ENCODE data around the gene CALY. TPM values are rescaled to one million over a fixed set of nuclear protein-coding genes. Genes with fewer than 3 reads are reported as not detected.
"Not testable (repeated sequence)": the region's sequence is repeated elsewhere in the genome, so short reads cannot be mapped to it uniquely, and the experiment has no call there.

The CALY gene
- total RNA-seq, 2 donors from 2014 or later: 0.98 TPM; not detected in 1

GRCh38 chr10:133379801-133380666, 43.3 kb upstream of the CALY start:
- peak overlapping the region in 1 of 2 donors; percentile 65 for H3K27ac ChIP-seq
- no peaks in the 10 kb centered on the region for H3K9me3 ChIP-seq
- no peak for DNase-seq (ENCODE audit: low spot score)
- TF ChIP-seq CTCF (IDR thresholded peaks at IDR 0.05): no peak
- H3K36me3 ChIP-seq: no peaks in the 10 kb centered on the region
- H3K27me3 ChIP-seq: no peaks in the 10 kb centered on the region
- peak overlapping the region; percentile 86 to 92 for H3K4me3 ChIP-seq
- peaks cover 0 to 16% of the 10 kb centered on the region in 2 donors for H3K4me1 ChIP-seq

- no peak for DNase-seq (ENCODE audit: low spot score)
- TF ChIP-seq CTCF (IDR thresholded peaks at IDR 0.05): no peak
- Histone ChIP-seq H3K4me1 (peaks cover 0 to 18% of the 10 kb centered on the region in 2 donors), H3K36me3 (no peaks in the 10 kb centered on the region), H3K9me3 (no peaks in the 10 kb centered on the region), H3K27ac (peak within 1 kb of the TSS; percentile 79), H3K27me3 (no peaks in the 10 kb centered on the region), H3K4me3 (peak within 1 kb of the TSS; percentile 86 to 92)
These were observed 42.6 kb upstream of the CALY start, which contains the start of gene PAOX for GRCh38 chr10:133379152-133379800. Gene PAOX (plus strand): TSS chr10:133379262. CDS start chr10:133379317, 55 bp downstream.

GRCh38 chr10:133378251-133379096, 41.8 kb upstream of the CALY start:
- peak overlapping the region; percentile 76 to 79 for H3K27ac ChIP-seq
- TF ChIP-seq CTCF (IDR thresholded peaks at IDR 0.05): no peak
- H3K9me3 ChIP-seq: no peaks in the 10 kb centered on the region
- DNase-seq (ENCODE audit: low spot score): no peak
- peaks cover 0 to 23% of the 10 kb centered on the region in 2 donors for H3K4me1 ChIP-seq
- peak overlapping the region; percentile 80 to 92 for H3K4me3 ChIP-seq
- H3K36me3 ChIP-seq: no peaks in the 10 kb centered on the region
- H3K27me3 ChIP-seq: no peaks in the 10 kb centered on the region

- no peak for TF ChIP-seq CTCF (IDR thresholded peaks at IDR 0.05)
- peaks cover 0 to 23% of the 10 kb centered on the region in 2 donors for H3K4me1 ChIP-seq
- no peak for DNase-seq (ENCODE audit: low spot score)
- H3K27me3 ChIP-seq: no peaks in the 10 kb centered on the region
- H3K9me3 ChIP-seq: no peaks in the 10 kb centered on the region
- H3K36me3 ChIP-seq: no peaks in the 10 kb centered on the region
- H3K4me3 ChIP-seq: peak overlapping the region; percentile 80 to 92
- peak overlapping the region; percentile 76 to 79 for H3K27ac ChIP-seq
These were observed 41.1 kb upstream of the CALY start for GRCh38 chr10:133377818-133378250.

- Histone ChIP-seq H3K4me3 (no peak overlapping the region), H3K27ac (no peak overlapping the region), H3K27me3 (no peaks in the 10 kb centered on the region), H3K9me3 (no peaks in the 10 kb centered on the region), H3K4me1 (peaks cover 0 to 27% of the 10 kb centered on the region in 2 donors), H3K36me3 (no peaks in the 10 kb centered on the region)
- TF ChIP-seq CTCF (IDR thresholded peaks at IDR 0.05): no peak
- DNase-seq (ENCODE audit: low spot score): no peak
These were observed 40.5 kb upstream of the CALY start for GRCh38 chr10:133377025-133377817.

- not testable (repeated sequence) for H3K9me3 ChIP-seq; H3K27me3 ChIP-seq; DNase-seq (ENCODE audit: low spot score); H3K27ac ChIP-seq; H3K4me3 ChIP-seq; H3K36me3 ChIP-seq
- peaks cover 0 to 32% of the 10 kb centered on the region in 2 donors for H3K4me1 ChIP-seq
These were observed 39.5 kb upstream of the CALY start for GRCh38 chr10:133376183-133376582.

Measured in right atrium auricular region (tissue), 2 donors.